Effector CD8-positive, alpha-beta T cell (primary cell): ENCODE measurements around the gene CDC42EP3.

Experiments used
- DNase-seq: peaks from one replicate; lab custom pipeline; 2025; lab: John Stamatoyannopoulos, UW
- total RNA-seq, 4 experiments: gene quantifications; one replicate each; lab custom pipeline; 2026; lab: John Stamatoyannopoulos, UW

Gene CDC42EP3, protein sequence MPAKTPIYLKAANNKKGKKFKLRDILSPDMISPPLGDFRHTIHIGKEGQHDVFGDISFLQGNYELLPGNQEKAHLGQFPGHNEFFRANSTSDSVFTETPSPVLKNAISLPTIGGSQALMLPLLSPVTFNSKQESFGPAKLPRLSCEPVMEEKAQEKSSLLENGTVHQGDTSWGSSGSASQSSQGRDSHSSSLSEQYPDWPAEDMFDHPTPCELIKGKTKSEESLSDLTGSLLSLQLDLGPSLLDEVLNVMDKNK
- 85.0 to 163 (median 118) reads per million in 4 experiments for total RNA-seq

- peak; percentile 58 for DNase-seq
Observed at GRCh38 chr2:37671009-37671815, at the start of gene CDC42EP3. TSS of gene CDC42EP3 (minus strand) at chr2:37671642. CDS start at chr2:37646587, 25,055 bp downstream.

GRCh38 chr2:37721201-37721560 lies 49.7 kb upstream of the CDC42EP3 start:
- DNase-seq: no peak

DNA sequence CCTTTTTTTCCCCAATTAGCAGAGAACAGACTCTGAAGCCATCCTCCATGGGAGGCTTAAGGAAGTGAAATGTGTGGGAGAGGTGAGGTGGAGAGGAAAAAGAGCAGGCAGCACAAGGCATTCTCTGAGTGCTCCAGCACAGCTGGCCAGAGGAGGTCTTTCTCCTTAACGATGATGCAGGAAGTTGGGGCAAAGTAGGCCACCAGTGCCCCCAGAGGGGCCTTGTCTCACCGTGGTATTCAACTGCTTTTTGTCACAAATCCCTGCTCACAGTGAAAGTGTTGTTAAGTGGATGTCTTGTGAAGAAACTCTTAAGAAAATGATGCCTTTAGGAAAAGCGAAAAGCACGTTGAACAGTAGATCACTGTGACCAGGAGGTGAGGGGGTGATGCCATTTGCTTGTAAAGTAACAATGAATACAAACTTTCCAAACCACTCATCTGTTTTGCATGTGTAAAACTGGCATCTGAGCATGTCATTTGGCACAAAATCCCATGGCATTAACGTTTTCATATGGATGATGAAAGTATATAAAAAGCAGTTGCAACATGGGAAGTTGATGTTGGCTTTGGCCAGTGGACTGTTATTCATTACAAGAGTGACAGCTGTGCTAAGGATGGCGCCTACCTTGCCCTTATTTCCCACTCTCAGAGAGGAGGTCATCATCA lies 49.2 kb upstream of the CDC42EP3 start:
- no peak for DNase-seq

DNA sequence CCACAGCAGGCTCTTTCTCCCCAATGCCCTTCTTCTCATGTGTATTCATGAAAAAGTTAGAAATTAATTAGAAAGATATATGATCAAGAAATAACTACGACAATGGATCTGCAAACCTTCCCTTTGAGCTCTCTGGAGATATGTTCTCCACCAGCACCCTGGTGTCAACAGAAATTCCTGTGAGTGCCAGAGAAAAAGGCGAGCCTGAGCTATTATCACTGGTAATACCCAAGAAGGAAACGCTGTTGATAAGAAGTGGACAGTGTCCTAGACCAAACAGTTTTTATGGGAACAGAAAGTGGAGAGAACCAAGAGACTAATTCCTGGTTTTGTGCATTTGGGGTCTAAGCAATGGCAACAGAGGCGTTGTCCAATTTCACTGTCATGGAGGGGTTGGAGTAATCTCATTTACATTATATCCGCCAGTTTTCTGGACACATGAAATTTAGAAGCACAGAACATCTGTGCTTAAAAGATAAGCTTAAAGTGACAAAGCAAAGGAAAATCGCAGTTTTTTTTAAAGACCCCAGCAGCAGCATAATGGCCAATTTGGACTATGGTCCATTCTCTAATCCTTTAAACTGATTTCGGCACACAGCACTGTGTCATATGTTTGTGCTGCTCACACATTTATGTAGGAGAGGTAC lies 47.2 kb upstream of the CDC42EP3 start:
- no peak for DNase-seq

GRCh38 chr2:37713258-37713700 lies 41.8 kb upstream of the CDC42EP3 start:
- DNase-seq: no peak

GRCh38 chr2:37711831-37712230 lies 40.4 kb upstream of the CDC42EP3 start:
- no peak for DNase-seq

GRCh38 chr2:37711308-37711731 lies 39.9 kb upstream of the CDC42EP3 start:
- no peak for DNase-seq

DNA sequence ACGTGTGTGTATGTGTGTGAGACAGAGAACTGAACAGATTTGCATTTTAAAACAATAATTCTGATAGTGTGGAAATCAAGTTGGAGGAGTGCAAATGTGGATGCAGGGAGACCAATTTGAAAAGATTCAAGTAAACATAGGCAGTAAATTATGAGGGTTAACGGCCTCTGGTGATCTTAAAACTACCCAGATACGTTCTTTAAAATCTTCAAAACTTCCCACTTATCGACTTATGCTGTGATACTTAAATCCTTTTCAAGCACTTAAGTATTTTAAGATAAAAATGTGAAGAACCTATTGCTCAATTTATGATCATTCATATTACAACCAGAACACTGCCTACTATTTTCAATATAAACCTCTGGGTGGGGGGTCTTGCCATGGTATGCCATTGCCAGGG lies 37.7 kb upstream of the CDC42EP3 start:
- no peak for DNase-seq

- no peak for DNase-seq
Observed at GRCh38 chr2:37708146-37708545, 36.7 kb upstream of the CDC42EP3 start.

DNA sequence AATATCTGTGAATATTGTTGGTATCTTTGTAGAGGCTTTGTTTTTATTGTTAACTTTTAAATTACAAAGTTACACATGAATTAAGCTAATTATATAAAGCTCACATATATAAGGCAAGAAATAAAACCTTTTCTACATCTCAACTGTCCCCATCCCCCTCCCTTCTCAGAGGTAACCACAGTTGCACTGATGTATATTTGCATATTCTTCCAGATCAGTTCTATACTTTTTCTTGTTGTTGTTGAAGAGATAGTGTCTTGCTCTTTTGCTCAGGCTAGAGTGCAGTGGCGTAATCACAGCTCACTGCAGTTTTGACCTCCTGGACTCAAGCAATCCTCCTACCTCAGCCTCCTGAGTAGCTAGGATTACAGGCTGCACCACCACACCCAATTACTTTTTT lies 36.0 kb upstream of the CDC42EP3 start:
- no peak for DNase-seq

DNA sequence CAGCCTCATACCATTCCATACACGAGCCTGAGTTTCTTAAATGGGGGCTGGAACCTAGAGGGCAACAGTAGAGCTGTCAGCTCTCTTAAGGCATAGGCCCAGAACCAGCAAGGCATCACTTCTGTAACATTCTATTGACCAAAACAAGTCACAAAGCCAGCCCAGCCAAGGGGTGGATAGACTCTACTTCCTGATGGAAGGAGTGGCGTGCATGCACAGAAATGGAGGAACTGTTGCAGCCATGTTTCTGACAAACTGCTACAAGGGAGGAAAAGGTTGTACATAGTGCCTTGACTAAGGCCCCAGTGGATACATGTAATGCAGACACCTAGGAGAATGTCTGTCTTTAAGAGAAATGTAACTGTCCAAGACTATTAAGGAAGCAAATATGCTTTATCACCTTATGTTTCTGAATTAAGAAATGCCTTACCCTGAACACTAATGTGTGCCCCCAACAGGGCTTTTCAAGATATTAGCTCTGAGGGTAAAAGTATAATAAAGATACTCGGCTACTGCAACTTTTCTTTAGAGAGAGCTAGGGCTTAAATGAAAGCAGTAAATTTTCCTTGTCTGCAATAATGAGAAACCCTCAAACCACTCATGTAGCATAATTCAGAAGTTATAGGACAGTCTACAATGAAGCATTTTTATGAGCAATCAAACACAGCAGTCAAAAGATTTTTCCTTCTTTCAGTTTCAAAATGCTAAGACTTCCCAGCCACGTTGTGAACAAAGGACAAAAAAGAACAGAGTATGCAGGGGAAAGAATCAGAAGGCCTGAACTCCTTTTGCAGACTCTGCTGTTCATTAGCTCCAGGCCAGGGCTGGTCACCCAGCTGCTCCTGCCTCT lies 35.1 kb upstream of the CDC42EP3 start:
- DNase-seq: no peak

DNA sequence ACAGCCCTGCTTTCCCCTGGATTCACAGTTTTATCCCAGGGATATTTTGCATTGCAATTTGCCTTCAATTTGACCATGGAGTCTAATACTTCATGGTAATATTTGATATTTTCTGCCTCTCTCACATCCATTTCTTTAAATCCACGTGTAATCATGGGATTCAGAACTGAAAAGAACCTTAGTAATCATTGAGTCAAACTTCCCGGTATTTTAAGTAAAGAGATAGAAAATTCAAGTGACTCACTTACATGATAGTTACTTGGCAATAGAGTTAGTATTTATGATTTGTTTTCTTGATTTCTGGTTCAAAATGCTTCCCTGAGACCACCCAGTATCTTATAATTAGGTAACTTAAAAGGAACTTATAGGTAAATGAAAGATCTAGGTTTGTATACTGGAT lies 33.7 kb upstream of the CDC42EP3 start:
- no peak for DNase-seq

GRCh38 chr2:37698931-37699481 lies 27.6 kb upstream of the CDC42EP3 start:
- no peak for DNase-seq

DNA sequence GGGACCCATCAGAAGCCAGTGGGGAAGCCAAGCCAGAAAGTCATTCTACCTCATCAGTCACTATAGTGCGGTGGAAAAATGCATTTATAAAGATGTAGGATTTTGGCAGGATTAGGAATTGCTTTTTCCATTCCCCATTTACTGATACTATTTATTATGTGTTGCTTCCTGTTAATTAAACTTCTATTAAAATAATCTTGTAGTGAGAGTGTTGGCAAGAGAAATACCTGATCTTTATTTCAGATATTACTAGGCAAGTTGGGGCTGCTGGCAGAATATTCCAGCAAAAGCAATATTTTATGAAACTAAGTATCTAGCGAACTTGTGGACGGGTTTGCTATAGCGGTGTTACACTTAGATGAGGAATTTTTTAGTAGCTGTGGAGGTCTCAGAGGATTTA lies 23.9 kb upstream of the CDC42EP3 start:
- no peak for DNase-seq

GRCh38 chr2:37692711-37693110 lies 21.3 kb upstream of the CDC42EP3 start:
- no peak for DNase-seq

- no peak for DNase-seq
Observed at GRCh38 chr2:37689751-37690150, 18.3 kb upstream of the CDC42EP3 start.

GRCh38 chr2:37688771-37689468 lies 17.5 kb upstream of the CDC42EP3 start:
- no peak for DNase-seq

DNA sequence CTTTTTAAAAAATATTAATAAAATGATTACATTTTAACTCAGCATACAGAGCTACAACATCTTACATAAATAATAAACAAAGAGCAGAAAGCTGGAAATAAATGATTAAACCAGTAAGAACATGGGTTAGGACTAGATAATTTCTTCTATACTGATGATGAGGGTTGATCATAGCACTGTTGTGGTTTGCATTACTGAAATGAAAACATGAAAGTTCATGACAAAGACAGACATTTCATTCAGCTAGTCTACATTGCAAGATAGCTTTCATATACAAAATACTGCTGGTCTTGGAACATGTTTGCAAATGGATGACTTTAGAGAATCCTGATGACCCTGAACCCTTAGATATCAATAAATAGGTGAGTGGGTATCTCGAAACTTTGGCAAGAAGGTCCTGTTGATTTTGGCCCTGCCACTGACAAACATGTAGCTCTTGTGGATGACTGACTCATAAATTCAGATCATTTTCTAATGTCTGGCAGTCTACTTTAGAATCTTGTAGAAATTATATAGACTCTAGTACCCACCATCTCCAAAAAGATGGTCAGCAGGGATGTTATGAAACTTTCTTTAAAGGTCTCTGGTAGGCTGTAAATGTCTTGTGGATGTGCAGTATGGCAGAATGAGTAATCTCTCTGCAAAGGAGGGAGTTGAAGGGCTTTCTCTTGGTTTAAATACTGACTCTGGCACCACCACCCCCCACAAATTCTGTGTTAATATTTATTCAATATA lies 15.5 kb upstream of the CDC42EP3 start:
- DNase-seq: no peak

- DNase-seq: no peak
Observed at GRCh38 chr2:37684809-37685208, 13.4 kb upstream of the CDC42EP3 start.
